ENCODE data around the gene PPP2R5D.
A peak's percentile ranks its signal among the peaks of the same experiment; 100 is the strongest.
"Not testable (repeated sequence)": the region's sequence is repeated elsewhere in the genome, so short reads cannot be mapped to it uniquely, and the experiment has no call there.

The PPP2R5D gene

GRCh38 chr6:42984001-42984923, at the start of gene PPP2R5D:
Gene PPP2R5D, plus strand, starts transcription at chr6:42984570. Its CDS starts 108 bp downstream, at chr6:42984678.
- DNase-seq: peak; percentile 97 to 99 (median 99)

DNA sequence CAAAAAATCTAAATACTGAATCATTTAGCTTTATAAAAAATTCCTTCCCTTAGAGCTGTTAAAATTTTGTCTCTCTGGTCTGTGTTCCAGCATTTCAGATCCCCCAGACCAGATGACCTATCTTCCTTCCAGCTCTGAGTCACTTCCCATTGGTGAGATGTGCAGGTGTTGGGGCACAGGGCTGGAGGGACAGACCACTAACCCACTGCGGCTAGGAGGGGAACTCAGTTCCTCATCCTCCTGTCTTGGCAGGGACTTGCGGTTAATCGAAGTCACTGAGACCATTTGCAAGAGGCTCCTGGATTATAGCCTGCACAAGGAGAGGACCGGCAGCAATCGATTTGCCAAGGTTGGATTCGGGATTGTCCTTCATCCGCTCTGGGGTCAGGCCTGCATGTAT, 49.0 kb upstream of the PPP2R5D start:
- no peak for DNase-seq

DNA sequence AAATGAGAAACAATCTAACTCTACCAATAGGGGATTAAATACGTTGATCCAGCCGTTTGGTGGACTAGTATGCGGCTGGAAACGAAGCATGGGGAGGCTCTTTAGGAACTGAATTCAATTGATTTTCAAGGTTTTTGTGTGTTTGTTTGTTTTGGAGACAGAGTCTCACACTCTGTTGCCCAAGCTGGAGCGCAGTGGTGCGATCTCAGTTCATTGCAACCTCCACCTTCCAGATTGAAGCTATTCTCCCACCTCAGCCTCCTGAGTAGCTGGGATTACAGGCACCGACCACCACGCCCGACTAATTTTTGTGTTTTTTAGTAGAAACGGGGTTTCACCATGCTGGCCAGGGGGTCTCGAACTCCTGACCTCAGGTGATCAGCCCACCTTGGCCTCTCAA, 48.0 kb upstream of the PPP2R5D start:
- DNase-seq: no peak

GRCh38 chr6:42937548-42938427, 46.6 kb upstream of the PPP2R5D start:
- DNase-seq: no peak

- no peak for DNase-seq
Observed at GRCh38 chr6:42938428-42938796, 46.0 kb upstream of the PPP2R5D start.

- DNase-seq: no peak
Observed at GRCh38 chr6:42938987-42939809, 45.2 kb upstream of the PPP2R5D start.

DNA sequence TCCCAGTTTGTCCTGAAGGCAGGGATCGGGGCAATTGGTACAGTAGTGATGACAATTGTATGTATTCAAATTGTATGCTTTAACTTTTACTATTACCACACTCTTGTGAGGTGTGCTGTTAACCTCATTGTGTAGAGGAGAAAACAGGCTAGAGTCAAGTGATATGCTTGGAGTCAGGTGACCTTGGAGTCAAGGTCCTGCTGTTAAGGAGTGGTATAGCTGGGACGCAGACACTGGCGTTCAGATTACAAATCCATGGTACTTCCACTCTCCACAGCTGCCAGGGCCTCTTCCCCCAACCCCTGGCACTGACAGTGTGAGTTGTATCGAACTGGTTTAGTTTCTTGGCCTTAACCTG, 44.6 kb upstream of the PPP2R5D start:
- DNase-seq: no peak

- DNase-seq: no peak
Observed at GRCh38 chr6:42940493-42941045, 43.8 kb upstream of the PPP2R5D start.

- DNase-seq: not testable (repeated sequence)
Observed at GRCh38 chr6:42941356-42941755, 43.0 kb upstream of the PPP2R5D start.

DNA sequence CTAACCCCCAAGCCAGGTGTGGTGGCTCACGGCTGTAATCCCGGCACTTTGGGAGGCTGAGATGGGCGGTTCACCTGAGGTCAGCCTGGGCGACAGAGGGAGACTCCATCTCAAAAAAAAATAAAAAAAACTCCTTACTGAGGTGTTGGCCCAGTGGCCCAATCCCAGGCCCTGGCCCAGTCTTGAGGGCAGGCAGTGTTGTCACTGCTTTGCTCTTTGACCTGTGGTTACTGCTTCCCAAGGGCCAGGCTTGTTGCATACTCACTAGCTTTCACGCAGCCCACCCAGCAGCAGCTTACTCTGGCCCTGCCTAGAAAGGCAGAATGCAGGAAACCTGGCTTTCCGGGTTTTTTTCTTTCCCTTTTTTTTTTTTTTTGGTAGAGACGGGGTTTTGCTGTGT, 41.9 kb upstream of the PPP2R5D start:
- no peak for DNase-seq

DNA sequence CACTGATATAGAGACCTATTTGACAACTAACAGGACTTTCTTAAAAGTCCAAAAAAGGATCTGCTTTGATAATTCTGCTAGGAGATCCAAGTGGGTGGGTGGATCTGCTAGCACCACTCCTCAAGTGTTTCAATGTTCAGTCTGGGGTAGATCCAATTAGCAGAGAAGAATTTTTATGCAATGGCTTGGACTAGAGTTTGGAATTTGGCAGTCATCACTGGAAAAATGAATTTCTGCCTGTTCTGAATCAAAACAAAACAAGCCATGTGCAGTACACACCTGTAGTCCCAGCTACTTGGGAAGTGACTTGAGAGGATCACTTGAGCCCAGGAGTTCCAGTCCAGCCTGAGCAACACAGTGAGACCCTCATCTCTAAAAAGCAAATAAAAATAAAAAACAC, 36.4 kb upstream of the PPP2R5D start:
- DNase-seq: no peak

DNA sequence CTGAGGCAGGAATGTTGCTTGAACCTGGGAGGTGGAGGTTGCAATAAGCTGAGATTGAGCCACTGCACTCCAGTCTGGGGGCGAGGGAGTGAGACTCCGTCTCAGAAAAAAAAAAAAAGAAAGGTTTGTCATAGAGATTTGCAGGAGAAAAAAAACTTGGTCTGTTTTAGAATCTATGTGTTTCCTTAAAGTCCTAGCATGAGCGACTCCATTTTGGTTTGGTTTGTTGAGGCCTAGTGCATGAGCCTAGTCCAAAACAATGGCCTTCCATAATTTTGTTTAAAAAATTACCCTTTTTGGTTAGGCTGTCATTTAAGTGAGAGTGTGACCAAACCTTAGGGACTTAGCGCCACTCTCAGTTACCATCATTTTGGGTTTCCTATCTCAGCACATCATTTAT, 32.0 kb upstream of the PPP2R5D start:
- DNase-seq: no peak

GRCh38 chr6:42954405-42954804, 30.0 kb upstream of the PPP2R5D start:
- DNase-seq: not testable (repeated sequence)

- no peak for DNase-seq
Observed at GRCh38 chr6:42958125-42958524, 26.2 kb upstream of the PPP2R5D start.

GRCh38 chr6:42959917-42960242, 24.5 kb upstream of the PPP2R5D start:
- no peak for DNase-seq

- peak in 2 of 3 donors; percentile 27 to 45 for DNase-seq
Observed at GRCh38 chr6:42960243-42961019, 23.9 kb upstream of the PPP2R5D start, which contains the start of gene GNMT. Gene GNMT, plus strand, starts transcription at chr6:42960754. Its CDS starts 14 bp downstream, at chr6:42960768.

- DNase-seq: no peak
Observed at GRCh38 chr6:42961020-42961470, 23.3 kb upstream of the PPP2R5D start.

- no peak for DNase-seq
Observed at GRCh38 chr6:42962096-42962495, 22.3 kb upstream of the PPP2R5D start.

- DNase-seq: no peak
Observed at GRCh38 chr6:42962502-42963178, 21.7 kb upstream of the PPP2R5D start.

DNA sequence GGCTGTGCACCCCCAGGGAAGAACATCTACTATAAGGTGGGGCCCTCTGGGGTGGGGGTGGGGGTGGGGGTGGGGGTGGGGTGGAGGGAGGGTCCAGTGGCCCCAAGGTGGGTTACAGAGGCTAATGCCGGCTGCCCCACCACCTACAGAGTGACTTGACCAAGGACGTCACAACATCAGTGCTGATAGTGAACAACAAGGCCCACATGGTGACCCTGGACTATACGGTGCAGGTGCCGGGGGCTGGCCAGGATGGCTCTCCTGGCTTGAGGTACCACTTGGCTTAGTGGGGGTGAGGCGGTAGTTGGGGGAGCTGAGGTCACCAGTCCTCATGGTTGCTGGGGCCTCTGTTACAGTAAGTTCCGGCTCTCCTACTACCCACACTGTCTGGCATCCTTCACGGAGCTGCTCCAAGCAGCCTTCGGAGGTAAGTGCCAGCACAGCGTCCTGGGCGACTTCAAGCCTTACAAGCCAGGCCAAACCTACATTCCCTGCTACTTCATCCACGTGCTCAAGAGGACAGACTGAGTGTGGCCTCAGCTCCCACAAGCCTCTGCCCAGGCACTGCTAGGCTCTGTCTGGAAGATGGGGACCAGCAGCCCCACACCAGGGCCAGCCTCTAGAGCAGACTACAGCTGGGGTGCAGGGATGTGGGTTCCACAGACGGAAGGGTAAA, 21.1 kb upstream of the PPP2R5D start:
- DNase-seq: no peak
